Lung microvascular endothelial cell (primary cell): Measurements from ENCODE around the gene MDFI. TPM values are rescaled to one million over a fixed set of nuclear protein-coding genes. Genes with fewer than 3 reads are reported as not detected.

Source experiments
- DNase-seq, 2 donors: peaks; one replicate each; pipeline versions ENCODE4 v3.0.0 to v3.0.0-alpha.2; 2010; ENCODE audit warnings: low read depth in 2 of 2
- total RNA-seq: library from RNA; depleted of rRNA; stranded (reverse); fragments of >200 nt; gene quantifications from 2 replicates; pipeline ENCODE4 v1.2.1, GENCODE V29; 2014

MDFI gene
- total RNA-seq, 1 donor from 2014 or later, result 44.0 TPM

DNA sequence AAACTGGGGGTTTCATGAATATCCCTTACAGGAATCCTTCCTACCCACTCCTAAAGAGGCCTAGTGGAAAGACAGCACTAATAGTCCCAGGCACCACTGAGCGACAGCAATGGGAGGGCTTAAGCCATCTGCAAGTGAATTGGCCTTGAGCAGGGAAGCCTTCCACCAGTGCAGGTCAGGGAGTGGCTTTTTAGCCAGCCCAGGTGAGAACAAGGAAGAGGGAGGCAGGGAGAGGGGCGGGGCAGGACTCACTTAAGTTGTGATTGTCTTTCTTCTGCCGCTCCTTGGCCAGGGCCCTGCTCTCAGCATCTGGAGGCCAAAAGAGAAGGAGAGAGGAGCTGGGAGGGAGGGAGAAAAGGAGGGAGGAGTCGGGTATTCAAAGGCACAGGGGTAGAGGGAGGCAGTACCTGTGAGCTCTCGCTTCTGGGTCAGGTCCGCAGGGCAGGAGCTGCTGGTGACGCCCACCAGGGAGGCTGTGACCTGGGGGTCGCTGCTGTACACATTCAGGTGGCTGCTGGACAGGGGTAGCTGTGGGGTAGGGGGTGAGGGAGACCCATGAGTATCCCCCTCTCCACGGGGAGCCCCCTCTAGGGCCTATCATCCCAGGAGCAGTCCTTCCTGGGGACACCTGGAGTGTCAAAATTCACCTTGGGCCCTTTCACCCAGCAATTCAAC lies 49.4 kb downstream of the MDFI start:
- DNase-seq, result no peak

GRCh38 chr6:41688256-41688965 lies 50.1 kb downstream of the MDFI start:
- no peak for DNase-seq

DNA sequence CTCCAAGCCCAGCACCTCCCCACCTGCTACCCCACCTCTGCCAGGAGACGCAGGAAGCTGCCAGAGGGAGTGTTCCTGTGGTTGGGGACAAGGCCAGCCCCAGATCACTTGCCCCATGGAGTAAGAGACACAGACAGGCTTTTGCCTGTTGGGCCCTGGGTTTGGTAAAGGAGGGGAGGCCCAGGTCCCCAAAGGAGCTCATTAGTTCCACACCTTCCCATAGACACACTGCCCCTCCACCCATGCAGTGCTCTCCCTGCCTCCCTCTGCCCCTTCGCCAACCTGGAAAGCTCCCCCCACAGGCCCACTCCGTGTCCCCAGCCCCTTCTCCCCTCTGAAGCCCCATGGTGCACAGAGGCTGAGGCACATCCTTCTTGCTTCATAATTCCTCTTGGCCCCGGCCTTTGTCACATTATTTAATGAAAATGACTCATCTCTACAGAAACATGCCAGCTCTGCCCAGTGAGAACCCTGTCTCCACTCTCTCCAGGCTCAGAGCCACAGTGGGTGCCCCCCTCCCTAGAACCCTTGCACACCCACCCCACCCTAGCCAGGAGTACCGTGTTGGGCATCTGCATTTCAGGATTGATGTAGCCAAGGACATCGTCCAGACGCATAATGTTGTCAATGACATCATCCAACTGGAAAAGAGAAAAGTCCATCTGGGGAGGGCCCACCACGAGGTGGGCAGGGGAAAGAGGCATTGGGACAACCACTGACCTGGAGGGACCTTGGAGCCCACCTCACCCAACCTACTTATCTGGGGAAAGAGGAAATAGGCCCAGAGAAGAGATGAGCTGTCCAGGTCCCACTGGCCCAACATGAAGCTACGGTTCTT lies 51.1 kb downstream of the MDFI start:
- peak; percentile 26 to 32 for DNase-seq

DNA sequence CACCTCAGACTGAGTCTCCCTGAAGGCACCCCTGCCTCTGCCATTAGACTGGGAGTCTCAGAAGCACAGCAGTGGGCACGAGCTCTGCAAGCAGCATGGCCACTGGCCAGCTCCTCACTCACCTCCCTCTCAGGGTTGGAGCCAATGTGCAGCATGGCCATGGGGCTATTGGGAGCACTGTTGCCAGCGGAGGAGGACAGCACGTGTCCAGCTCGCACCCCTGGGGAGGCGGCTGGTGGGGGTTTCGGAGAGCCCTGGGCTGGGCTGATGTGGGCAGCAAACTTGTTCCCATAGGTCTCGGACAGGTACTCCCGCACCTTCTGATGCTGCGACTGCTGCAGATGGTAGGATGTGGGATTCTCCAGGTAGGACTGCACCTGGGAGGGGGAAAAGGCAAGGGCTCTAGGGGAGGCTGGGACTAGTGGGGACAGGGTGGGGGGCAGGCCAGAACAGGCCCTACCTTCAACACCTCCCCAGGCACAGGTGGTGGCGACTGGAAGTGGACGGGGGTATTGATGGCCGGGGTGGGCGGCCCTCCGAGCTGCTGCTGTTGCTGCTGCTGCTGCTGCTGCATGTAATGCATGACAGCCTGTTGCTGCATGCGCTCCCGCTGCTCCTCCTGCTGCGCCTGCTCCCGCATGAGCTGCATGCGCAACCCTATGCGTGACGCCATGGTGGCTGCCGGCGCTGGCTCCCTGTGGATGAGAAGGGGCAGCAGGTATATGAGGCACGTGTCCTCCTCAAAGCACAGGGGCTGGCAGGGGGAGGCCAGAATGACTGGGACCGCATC lies 52.5 kb downstream of the MDFI start:
- DNase-seq, result no peak

- no peak for DNase-seq
These were observed 53.3 kb downstream of the MDFI start for GRCh38 chr6:41691426-41692079.

GRCh38 chr6:41692080-41692675 lies 53.9 kb downstream of the MDFI start:
- DNase-seq, result no peak

DNA sequence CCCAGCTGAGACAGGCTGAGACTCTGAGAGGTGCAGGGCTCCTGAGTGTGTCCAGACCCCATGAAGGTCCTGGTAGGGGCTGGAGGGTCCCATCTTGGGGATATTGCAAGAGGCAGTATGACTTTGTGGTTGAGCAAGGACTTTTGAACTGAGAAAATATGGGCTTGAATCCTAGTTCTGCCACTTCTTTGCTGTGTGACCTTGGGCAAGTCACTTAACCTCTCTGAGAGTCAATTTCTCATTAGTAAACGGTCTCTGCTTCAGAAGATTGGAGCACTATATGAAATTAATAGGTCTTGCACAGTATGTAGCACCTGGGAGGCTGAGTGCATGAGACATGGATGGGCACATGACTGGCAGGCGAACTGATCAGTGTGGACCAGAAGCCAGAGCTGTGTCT lies 54.5 kb downstream of the MDFI start:
- DNase-seq, result no peak

GRCh38 chr6:41693281-41694240 lies 55.3 kb downstream of the MDFI start:
- no peak for DNase-seq

DNA sequence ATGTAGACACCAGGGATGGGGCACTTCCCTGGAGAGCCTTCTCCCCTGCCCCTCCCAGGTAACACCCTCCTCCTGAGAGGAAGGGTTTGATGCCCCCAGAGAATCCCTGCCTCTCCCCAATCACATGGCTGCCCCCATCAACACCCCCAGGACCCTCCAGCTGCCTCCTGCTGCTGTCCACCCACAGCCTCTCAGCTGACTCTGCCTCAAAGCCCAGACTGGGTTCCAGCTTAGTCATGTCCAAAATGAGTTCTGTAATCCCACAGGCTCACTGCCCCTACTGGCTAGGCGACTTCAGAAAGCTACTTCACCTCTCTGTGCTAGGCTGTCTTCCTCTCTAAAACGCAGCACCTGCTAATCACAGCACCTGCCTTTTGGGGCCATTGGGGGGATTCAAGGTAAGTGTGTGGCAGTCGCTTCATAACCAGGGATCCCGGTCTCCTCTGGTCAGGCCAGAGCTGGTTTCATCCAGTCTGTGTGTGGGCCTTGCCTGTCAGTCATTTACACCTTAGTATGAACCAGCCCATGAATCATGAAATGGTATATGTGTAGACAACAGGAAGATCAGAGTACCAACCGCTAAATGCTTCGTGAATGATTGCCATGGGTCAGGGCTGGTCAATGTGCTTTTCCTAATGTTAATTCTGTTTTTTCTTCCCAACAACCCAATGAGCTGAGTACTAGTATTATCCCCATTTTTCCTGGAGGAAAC lies 56.7 kb downstream of the MDFI start:
- DNase-seq, result no peak

DNA sequence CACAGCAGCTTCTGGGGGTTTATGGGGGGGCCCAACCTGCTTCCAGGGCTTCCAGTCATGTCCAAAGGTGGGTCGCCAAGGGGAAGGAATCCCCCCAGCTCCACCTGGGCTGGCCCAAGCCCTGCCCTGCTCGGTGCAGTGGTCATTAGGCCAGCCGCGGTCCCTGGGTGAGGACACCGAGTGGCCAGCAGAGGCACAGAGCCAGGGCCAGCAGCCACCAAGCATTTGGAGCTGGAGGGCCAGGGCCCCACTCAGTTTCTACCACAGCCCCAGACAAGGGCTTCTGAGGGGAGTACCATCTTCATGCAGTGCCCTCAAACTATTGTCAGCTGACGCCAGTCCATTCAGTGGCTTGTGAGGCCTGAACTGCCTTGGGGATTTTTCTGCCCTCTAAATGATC lies 57.6 kb downstream of the MDFI start:
- no peak for DNase-seq

GRCh38 chr6:41696788-41697187 lies 58.5 kb downstream of the MDFI start:
- no peak for DNase-seq

DNA sequence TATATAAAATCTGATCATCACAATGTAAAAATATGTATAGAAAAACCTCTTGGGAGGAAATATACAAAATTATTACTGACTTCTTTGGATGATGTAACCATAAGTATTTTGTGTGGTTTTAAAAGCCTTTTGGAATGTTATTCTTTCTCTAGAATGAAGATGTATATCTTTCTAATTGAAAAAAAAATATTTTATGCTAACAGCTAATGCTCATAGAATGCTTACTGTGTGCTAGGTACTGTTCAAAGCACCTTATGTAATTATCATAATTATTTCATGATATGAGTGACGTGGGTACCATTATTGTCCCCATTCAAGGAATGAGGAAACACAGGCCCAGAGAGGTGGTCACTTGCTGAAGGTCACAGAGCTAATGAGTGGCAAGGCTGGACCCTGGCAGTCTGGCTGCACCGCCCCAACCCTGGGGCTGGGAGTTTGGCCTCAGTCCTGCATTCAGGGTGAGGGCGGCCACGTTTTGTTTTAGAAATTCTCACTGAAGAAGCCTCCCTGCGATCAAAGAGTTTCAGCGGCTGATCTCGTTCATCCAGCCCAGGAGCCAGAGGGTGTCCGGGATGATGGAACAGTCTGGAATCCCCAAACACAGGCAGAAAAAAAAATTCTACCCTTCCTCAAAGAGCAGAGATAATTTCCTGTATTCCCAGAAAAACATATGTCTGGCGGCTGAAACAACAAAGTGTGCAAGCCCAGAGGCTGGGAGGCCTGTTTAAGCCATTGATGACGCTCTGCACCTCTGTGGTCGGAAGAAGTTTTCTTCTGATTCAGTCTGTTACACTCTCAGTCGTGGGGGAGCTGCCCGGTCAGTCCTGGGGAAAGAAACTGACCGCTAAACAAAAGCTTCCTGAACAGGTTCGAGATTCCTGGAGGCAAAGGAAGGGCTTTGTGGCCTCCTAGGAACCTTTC lies 59.9 kb downstream of the MDFI start:
- peak; percentile 77 to 92 for DNase-seq

- DNase-seq, result no peak
These were observed 60.8 kb downstream of the MDFI start for GRCh38 chr6:41699063-41699462.

DNA sequence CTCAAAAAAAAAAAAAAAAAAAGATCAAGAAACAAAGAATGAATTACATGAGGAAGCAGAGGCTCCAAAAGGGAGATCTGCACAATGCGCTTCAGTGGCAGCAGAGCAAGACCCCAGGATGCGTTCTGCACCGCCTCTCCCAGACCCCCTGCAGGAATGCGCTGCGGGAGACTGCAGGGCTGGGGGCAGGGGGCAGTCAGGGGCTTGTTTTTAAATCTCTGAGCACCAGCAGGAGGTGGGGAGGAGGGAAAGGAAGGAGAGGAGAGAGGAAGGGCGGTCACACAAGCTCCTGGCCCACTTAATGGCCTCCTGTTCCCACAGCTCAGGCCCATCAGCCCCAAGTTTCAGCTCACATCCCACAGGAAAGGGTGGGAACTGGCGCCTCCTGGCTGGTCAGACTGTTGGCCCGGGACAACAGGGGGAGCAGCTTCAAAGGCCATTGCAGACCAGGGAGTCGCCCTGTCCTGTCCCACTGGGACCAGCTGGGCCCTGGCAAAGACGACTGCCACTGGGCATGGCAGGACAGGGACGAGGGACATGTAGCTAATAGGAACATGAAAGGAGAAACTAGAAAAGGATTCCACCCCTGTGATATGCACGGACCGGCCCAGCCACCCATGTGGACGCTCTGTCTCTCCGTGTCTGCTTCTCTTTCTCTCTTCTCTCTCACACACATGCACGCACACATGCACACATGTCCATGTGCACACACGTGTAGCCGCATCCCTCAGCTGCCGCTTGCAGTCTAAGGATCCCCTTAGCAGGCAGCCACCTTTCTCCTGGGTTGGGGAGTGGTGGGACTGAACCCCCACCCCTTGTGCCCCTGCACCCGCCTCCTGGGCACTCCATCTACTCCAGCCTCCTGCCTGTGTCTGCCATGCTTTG lies 62.4 kb downstream of the MDFI start:
- peak; percentile 50 to 59 for DNase-seq

DNA sequence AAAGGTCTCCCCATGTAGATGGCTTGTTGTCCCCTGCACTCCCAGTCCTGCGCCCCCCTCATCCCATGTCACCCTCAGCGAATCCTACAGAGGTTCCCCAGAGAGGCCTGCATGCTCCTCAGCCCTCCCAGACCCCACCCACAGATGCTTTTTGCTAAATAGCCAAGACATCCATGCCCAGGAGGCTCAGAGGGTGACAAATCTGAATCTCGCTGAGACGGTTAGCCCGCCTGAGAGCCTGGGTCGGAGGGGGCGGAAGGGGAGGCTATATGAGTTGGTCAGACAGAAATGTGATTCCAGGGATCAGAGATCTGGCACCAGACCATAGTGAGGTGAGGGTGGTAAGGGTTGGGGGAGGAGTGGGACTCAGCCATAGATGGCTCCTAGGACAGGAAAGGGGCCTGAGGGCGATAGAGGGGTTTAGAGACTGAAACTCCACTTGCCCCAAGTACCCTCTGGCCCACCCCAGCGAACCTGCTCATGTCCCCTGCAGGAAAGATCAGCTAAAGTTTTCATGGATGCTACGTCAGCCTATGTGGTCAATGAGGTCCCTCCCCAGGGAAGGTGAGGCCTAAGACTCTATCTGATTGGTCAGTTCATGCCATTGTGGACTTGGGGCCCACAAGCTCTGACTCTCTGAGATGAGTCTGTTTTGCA lies 63.9 kb downstream of the MDFI start:
- no peak for DNase-seq
